Body of pancreas (tissue), 4 donors: ENCODE measurements around the gene USP15. TPM values are rescaled to one million over a fixed set of nuclear protein-coding genes. Genes with fewer than 3 reads are reported as not detected.
"Not testable (repeated sequence)": the region's sequence is repeated elsewhere in the genome, so short reads cannot be mapped to it uniquely, and the experiment has no call there.

ENCODE experiments used
- ATAC-seq: fragments of 150-250 bp; one replicate; pipeline ENCODE4 v1.9.1; 2016
- DNase-seq, 4 donors: peaks; one replicate each; pipeline ENCODE4 v3.0.0-alpha.2; 2019
- H3K27ac ChIP-seq, 4 donors: fragments of 200-600 bp; sonication (generic); 1 replicate in 3 of 4; 2 replicates in 1 of 4; pipeline versions ENCODE4 v1.5.1 to v1.6.1; 2016 to 2019; ENCODE audit warnings: mild to moderate bottlenecking in 1 of 4, mixed read lengths in 1 of 4, moderate library complexity in 1 of 4
- H3K27me3 ChIP-seq, 2 donors: fragments of 200-600 bp; sonication (generic); one replicate each; pipeline ENCODE4 v1.6.0; 2016; ENCODE audit warnings: mild to moderate bottlenecking in 1 of 2
- H3K36me3 ChIP-seq, 2 donors: fragments of 200-600 bp; sonication (generic); replicated peaks in 1 of 2; 2 replicates each; pipeline ENCODE4 v1.5.1; 2016; ENCODE audit warnings: low read depth in 2 of 2; ENCODE audit not compliant: insufficient read depth in 1 of 2
- H3K4me1 ChIP-seq: fragments of 200-600 bp; sonication (generic); one replicate; pipeline ENCODE4 v1.6.0; 2016
- H3K4me3 ChIP-seq, 2 donors: fragments of 200-600 bp; sonication (generic); 1 replicate in 1 of 2; 2 replicates in 1 of 2; pipeline ENCODE4 v1.5.1; 2016 to 2019
- H3K9me3 ChIP-seq, 3 donors: fragments of 200-600 bp; sonication (generic); 1 replicate in 2 of 3; 2 replicates in 1 of 3; pipeline ENCODE4 v1.5.1; 2016
- POLR2A ChIP-seq, 3 donors: fragments of 450-650 bp; IDR thresholded peaks; one replicate each; pipeline ENCODE4 v1.6.1; 2016; ENCODE audit warnings: antibody characterized with exemption in 3 of 3, mild to moderate bottlenecking in 2 of 3
- WGBS, 2 donors: methylation state at CpG; one replicate each; pipeline ENCODE4 v1.1.5; 2017; 5-methylcytosine and 5-hydroxymethylcytosine counted together
- intact Hi-C: fragments of 100-400 bp; cut with DNase I; formaldehyde crosslinking; loops from one replicate; pipeline ENCODE4 v1.15.1; 2023
- small RNA-seq: library from RNA; depleted of rRNA; stranded (forward); fragments of <200 nt; gene quantifications from one replicate; pipeline ENCODE3, GENCODE V24; 2016
- total RNA-seq, 2 donors: library from RNA; depleted of rRNA; stranded (reverse); fragments of >200 nt; gene quantifications; one replicate each; pipeline ENCODE4 v1.1.0, GENCODE V29; 2016
- TF ChIP-seq, protein P1 (sequence below), 7 experiments: fragments of 450-650 bp in 4 of 7; fragments of 200-600 bp in 3 of 7; sonication (generic) in 3 of 7; IDR thresholded peaks; one replicate each; pipeline ENCODE4 v1.5.1; 2016 to 2019; ENCODE audit warnings: antibody characterized with exemption in 7 of 7

USP15 gene
- total RNA-seq, 2 donors from 2014 or later, result 47.5 to 57.4 TPM

DNA sequence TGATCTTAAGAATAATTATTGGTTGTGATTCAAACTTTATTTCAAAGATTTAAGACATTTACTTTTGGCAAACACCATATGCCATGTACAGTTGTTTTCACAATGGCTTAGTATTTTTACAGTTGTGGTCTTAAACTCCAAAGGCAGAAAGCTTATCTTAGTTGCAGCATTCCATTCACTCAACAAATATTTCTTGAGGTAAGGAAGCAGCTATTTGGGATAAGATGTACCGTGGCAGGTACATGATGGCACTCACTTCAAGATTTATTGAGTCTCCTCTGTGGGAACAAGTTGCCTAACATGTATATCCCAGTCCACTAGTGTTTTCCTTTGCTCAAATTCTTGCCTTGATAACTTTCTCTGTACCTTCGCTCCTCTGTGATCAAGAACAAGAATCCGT, 198.4 kb downstream of the USP15 start:
- DNase-seq, result no peak
- H3K9me3 ChIP-seq, result no peaks in the 10 kb centered on the region
- H3K4me3 ChIP-seq, result no peak overlapping the region
- no peaks in the 10 kb centered on the region for H3K36me3 ChIP-seq
- TF ChIP-seq, protein P1, sequence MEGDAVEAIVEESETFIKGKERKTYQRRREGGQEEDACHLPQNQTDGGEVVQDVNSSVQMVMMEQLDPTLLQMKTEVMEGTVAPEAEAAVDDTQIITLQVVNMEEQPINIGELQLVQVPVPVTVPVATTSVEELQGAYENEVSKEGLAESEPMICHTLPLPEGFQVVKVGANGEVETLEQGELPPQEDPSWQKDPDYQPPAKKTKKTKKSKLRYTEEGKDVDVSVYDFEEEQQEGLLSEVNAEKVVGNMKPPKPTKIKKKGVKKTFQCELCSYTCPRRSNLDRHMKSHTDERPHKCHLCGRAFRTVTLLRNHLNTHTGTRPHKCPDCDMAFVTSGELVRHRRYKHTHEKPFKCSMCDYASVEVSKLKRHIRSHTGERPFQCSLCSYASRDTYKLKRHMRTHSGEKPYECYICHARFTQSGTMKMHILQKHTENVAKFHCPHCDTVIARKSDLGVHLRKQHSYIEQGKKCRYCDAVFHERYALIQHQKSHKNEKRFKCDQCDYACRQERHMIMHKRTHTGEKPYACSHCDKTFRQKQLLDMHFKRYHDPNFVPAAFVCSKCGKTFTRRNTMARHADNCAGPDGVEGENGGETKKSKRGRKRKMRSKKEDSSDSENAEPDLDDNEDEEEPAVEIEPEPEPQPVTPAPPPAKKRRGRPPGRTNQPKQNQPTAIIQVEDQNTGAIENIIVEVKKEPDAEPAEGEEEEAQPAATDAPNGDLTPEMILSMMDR (IDR thresholded peaks at IDR 0.05), result no peak
- no peak for TF ChIP-seq POLR2A (IDR thresholded peaks at IDR 0.05)
- WGBS, 2 donors, result 83 to 89% methylated on average over 3 of the region's 3 CpGs
- H3K27me3 ChIP-seq, result no peaks in the 10 kb centered on the region
- H3K4me1 ChIP-seq, result no peaks in the 10 kb centered on the region
- H3K27ac ChIP-seq, result no peak overlapping the region
- no peak for ATAC-seq
- intact Hi-C loops, result no loop called here

DNA sequence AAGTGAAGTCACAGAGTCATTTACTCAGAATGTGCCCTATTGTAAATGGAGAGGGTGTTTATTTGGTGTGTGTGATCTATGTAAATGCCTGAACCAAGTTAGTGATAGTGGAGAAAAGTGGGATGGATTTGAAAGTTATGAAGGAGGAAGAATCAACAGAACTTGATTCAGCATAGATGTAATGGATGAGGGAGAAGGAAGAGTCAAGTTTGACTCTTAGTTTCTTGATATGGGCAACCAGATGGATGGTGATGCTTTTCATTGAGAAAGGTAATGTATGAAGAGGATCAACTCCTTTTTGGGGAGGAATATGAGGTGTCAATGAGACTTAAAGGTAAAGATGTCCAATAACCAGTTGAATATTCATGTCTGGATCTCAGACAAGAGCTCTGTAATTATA, 199.8 kb downstream of the USP15 start:
- DNase-seq (no peak), ATAC-seq (no peak)
- Histone ChIP-seq H3K9me3 (no peaks in the 10 kb centered on the region), H3K4me3 (no peak overlapping the region), H3K4me1 (no peaks in the 10 kb centered on the region), H3K27ac (no peak overlapping the region), H3K36me3 (no peaks in the 10 kb centered on the region), H3K27me3 (no peaks in the 10 kb centered on the region)
- intact Hi-C loops, result no loop called here
- TF ChIP-seq POLR2A (IDR thresholded peaks at IDR 0.05), result no peak
- TF ChIP-seq, protein P1 (IDR thresholded peaks at IDR 0.05), result no peak

DNA sequence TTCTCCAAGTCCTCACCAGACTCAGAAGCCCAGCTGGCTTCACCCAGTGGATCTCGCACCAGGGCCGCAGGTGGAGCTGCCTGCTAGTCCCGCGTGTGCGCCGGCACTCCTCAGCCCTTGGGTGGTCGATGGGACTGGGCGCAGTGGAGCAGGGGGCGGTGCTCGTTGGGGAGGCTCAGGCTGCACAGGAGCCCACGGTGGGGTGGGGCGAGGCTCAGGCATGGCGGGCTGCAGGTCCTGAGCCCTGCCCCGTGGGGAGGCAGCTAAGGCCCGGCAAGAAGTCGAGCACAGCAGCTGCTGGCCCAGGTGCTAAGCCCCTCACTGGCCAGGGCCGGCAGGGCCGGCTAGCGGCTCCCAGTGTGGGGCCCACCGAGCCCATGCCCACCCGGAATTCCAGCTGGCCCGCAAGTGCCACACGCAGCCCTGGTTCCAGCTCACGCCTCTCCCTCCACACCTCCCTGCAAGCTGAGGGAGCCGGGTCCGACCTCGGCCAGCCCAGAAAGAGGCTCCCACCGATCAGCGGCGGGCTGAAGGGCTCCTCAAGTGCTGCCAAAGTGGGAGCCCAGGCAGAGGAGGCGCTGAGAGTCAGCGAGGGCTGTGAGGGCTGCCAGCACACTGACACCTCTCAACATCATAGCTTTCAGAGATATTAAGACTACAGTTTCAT, 201.1 kb downstream of the USP15 start:
- H3K36me3 ChIP-seq, H3K4me1 ChIP-seq, ATAC-seq, DNase-seq, H3K9me3 ChIP-seq, intact Hi-C loops, H3K4me3 ChIP-seq, H3K27me3 ChIP-seq, H3K27ac ChIP-seq: not testable (repeated sequence)
- 83 to 89% methylated on average over 9 to 19 of the region's 32 CpGs for WGBS, 2 donors

DNA sequence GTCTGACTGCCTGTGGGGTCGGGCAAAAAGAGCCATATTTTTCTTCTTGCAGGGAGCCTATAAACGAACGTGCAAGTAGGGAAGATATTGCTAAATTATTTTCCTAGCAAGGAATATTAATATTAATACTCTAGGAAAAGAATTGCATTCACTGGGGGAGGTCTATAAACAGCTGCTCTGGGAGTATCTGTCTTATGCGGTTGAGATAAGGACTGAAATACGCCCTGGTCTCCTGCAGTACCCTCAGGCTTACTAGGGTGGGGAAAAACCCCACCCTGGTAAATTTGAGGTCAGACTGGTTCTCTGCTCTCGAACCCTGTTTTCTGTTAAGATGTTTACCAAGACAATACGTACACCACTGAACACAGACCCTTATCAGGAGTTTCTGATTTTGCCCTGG, 203.0 kb downstream of the USP15 start:
- H3K4me1 ChIP-seq, H3K36me3 ChIP-seq, H3K9me3 ChIP-seq, H3K4me3 ChIP-seq, ATAC-seq, DNase-seq, H3K27me3 ChIP-seq, H3K27ac ChIP-seq, intact Hi-C loops: not testable (repeated sequence)
- 71 to 74% methylated on average over 7 of the region's 7 CpGs for WGBS, 2 donors

Small RNAs within 50 kb of the gene (small RNA-seq; reads per million reads assigned to genes)
- gene RF00017 (not detected), gene RNU6-595P (not detected)

Other genes starting within 250 kb of the USP15 start
- gene MON2, start 206.4 kb downstream of the USP15 start, total RNA-seq, result 100 to 1,000 TPM in 1 of 2 donors, 10 to 100 TPM in 1; 99.4 to 129 TPM